ENCODE data around the gene AGPAT2.
A peak's percentile ranks its signal among the peaks of the same experiment; 100 is the strongest.

The AGPAT2 gene

GRCh38 chr9:136714893-136715274 lies 27.6 kb upstream of the AGPAT2 start:
- H2AFZ ChIP-seq (ENCODE audit: low read depth, low read length), result no peak overlapping the region
- no peaks in the 10 kb centered on the region for H3K9me3 ChIP-seq (ENCODE audit: insufficient read depth, low read length)
- no peak overlapping the region for H3K9ac ChIP-seq (ENCODE audit: low read length)
- peaks cover 7% of the 10 kb centered on the region; the same call in 1 of the 2 replicates for H3K4me1 ChIP-seq (ENCODE audit: low read length)
- H3K27me3 ChIP-seq (ENCODE audit: low read depth, low read length), result no peaks in the 10 kb centered on the region
- no peaks in the 10 kb centered on the region for H3K79me2 ChIP-seq (ENCODE audit: low read length)
- H4K20me1 ChIP-seq (ENCODE audit: insufficient read depth, low read length), result no peaks in the 10 kb centered on the region
- H3K27ac ChIP-seq (ENCODE audit: low read length), result no peak overlapping the region
- TF ChIP-seq EZH2phosphoT487 (IDR thresholded peaks at IDR 0.05; ENCODE audit: low read depth), result no peak
- TF ChIP-seq, protein P1, sequence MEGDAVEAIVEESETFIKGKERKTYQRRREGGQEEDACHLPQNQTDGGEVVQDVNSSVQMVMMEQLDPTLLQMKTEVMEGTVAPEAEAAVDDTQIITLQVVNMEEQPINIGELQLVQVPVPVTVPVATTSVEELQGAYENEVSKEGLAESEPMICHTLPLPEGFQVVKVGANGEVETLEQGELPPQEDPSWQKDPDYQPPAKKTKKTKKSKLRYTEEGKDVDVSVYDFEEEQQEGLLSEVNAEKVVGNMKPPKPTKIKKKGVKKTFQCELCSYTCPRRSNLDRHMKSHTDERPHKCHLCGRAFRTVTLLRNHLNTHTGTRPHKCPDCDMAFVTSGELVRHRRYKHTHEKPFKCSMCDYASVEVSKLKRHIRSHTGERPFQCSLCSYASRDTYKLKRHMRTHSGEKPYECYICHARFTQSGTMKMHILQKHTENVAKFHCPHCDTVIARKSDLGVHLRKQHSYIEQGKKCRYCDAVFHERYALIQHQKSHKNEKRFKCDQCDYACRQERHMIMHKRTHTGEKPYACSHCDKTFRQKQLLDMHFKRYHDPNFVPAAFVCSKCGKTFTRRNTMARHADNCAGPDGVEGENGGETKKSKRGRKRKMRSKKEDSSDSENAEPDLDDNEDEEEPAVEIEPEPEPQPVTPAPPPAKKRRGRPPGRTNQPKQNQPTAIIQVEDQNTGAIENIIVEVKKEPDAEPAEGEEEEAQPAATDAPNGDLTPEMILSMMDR (IDR thresholded peaks at IDR 0.05; ENCODE audit: low read depth, low read length), result no peak
- H3K4me2 ChIP-seq (ENCODE audit: low read length), result no peak overlapping the region
- no peak overlapping the region for H3K4me3 ChIP-seq (ENCODE audit: low read length)
- H3K36me3 ChIP-seq (replicated peaks; ENCODE audit: low read depth, low read length), result no peaks in the 10 kb centered on the region

GRCh38 chr9:136714096-136714892 lies 27.0 kb upstream of the AGPAT2 start:
- TF ChIP-seq, protein P1 (IDR thresholded peaks at IDR 0.05; ENCODE audit: low read depth, low read length), result no peak
- TF ChIP-seq EZH2phosphoT487 (IDR thresholded peaks at IDR 0.05; ENCODE audit: low read depth), result no peak
- no peaks in the 10 kb centered on the region for H4K20me1 ChIP-seq (ENCODE audit: insufficient read depth, low read length)
- H3K27ac ChIP-seq (ENCODE audit: low read length), result no peak overlapping the region
- no peaks in the 10 kb centered on the region for H3K79me2 ChIP-seq (ENCODE audit: low read length)
- no peak overlapping the region for H3K9ac ChIP-seq (ENCODE audit: low read length)
- no peaks in the 10 kb centered on the region for H3K36me3 ChIP-seq (replicated peaks; ENCODE audit: low read depth, low read length)
- peaks cover 3% of the 10 kb centered on the region; the same call in 1 of the 2 replicates for H3K4me1 ChIP-seq (ENCODE audit: low read length)
- no peak overlapping the region for H2AFZ ChIP-seq (ENCODE audit: low read depth, low read length)
- no peaks in the 10 kb centered on the region for H3K9me3 ChIP-seq (ENCODE audit: insufficient read depth, low read length)
- H3K4me3 ChIP-seq (ENCODE audit: low read length), result peak overlapping the region; percentile 81; the same call in 1 of the 2 replicates
- H3K27me3 ChIP-seq (ENCODE audit: low read depth, low read length), result no peaks in the 10 kb centered on the region
- peak overlapping the region; percentile 72 for H3K4me2 ChIP-seq (ENCODE audit: low read length)

DNA sequence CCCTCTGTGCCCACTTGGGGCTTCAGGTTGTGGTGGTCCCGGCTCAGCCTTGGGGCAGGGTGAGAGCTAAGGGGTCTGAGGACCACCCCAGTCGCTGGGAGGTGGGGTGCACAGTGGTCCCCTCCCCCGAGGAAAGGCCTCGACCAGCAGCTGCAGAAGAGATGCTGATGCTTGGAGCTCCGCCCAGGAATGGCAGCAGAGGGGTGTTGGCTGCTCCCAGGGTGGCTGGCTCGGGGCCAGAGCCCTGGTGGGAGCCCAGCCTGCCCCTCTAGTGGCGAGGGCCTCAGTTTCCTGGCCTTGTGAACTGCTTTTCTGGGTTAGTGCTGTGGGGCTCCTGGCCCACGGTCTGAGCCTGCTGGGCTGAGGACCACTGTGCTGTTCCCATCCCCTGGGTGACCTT lies 26.3 kb upstream of the AGPAT2 start:
- H3K36me3 ChIP-seq (replicated peaks; ENCODE audit: low read depth, low read length), result no peaks in the 10 kb centered on the region
- peak overlapping the region; percentile 81 for H3K4me3 ChIP-seq (ENCODE audit: low read length)
- peak overlapping the region; percentile 72 for H3K4me2 ChIP-seq (ENCODE audit: low read length)
- H2AFZ ChIP-seq (ENCODE audit: low read depth, low read length), result no peak overlapping the region
- H3K27me3 ChIP-seq (ENCODE audit: low read depth, low read length), result no peaks in the 10 kb centered on the region
- no peak overlapping the region for H3K27ac ChIP-seq (ENCODE audit: low read length)
- H3K9me3 ChIP-seq (ENCODE audit: insufficient read depth, low read length), result no peaks in the 10 kb centered on the region
- no peaks in the 10 kb centered on the region for H3K79me2 ChIP-seq (ENCODE audit: low read length)
- H3K4me1 ChIP-seq (ENCODE audit: low read length), result no peaks in the 10 kb centered on the region
- H3K9ac ChIP-seq (ENCODE audit: low read length), result peak overlapping the region; percentile 63
- no peak for TF ChIP-seq EZH2phosphoT487 (IDR thresholded peaks at IDR 0.05; ENCODE audit: low read depth)
- TF ChIP-seq, protein P1 (IDR thresholded peaks at IDR 0.05; ENCODE audit: low read depth, low read length), result no peak
- H4K20me1 ChIP-seq (ENCODE audit: insufficient read depth, low read length), result no peaks in the 10 kb centered on the region

DNA sequence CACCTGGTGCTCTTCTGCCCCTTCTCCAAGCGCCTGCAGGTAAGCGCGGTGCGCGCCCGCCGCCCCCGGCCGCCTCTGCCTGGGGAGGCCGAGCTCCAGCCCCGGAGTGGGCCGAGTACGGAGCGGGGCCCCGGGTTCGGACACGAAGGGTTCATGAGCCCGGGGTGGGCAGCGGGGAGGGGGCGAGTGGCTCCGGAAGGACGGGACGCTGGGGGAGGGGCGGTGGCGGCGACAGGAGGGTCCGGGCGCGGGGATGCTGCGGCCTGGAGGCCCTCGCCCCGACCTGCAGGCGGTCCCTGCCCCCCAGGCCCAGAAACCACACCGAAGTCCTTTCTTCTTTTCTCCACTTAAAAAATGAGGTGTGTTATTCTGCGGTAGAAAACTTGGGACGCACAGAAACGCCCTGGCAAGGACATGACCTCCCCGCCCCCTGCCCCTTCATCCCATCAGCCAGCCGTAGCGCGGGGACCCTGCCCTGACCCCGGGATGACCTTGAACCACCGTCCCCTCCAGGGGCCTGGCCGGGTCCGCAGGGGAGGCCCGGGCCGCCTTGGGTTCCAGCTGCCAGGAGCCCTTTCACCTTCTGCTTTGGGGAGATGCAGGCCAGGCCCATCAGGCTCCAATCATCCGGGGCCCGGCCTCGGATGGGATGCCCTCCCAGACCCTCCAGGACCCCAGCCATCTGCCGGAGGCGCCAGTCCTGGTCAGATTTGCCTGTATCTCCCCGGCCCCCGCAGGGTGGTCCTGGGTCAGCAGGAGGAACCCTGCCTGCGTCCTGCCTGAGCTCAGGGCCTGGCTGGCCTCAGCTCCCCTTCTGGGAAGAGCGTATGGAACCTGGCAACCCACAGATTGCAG lies 25.7 kb upstream of the AGPAT2 start:
- Histone ChIP-seq H3K4me3 (ENCODE audit: low read length) (peak overlapping the region; percentile 81), H3K27me3 (ENCODE audit: low read depth, low read length) (no peaks in the 10 kb centered on the region), H3K79me2 (ENCODE audit: low read length) (no peaks in the 10 kb centered on the region), H3K9ac (ENCODE audit: low read length) (peak overlapping the region; percentile 63), H4K20me1 (ENCODE audit: insufficient read depth, low read length) (no peaks in the 10 kb centered on the region), H3K9me3 (ENCODE audit: insufficient read depth, low read length) (no peaks in the 10 kb centered on the region), H2AFZ (ENCODE audit: low read depth, low read length) (no peak overlapping the region), H3K4me2 (ENCODE audit: low read length) (peak overlapping the region; percentile 72), H3K36me3 (replicated peaks; ENCODE audit: low read depth, low read length) (no peaks in the 10 kb centered on the region), H3K4me1 (ENCODE audit: low read length) (no peaks in the 10 kb centered on the region), H3K27ac (ENCODE audit: low read length) (no peak overlapping the region)
- TF ChIP-seq EZH2phosphoT487 (IDR thresholded peaks at IDR 0.05; ENCODE audit: low read depth), result no peak
- TF ChIP-seq, protein P1 (IDR thresholded peaks at IDR 0.05; ENCODE audit: low read depth, low read length), result no peak
